ENCODE data around the gene LRRC66. TPM values are rescaled to one million over a fixed set of nuclear protein-coding genes. Genes with fewer than 3 reads are reported as not detected.

Gene LRRC66
- total RNA-seq, 2 donors from 2014 or later, result 10.2 to 16.1 TPM

Other genes starting within 250 kb of the LRRC66 start
- gene DCUN1D4, start 177.2 kb downstream of the LRRC66 start, total RNA-seq, result 10 to 100 TPM; 29.7 to 37.5 TPM
- 10 to 100 TPM; 19.2 to 32.4 TPM for gene SGCB, start 17.9 kb upstream of the LRRC66 start, total RNA-seq
- gene SPATA18, start 30.9 kb upstream of the LRRC66 start, total RNA-seq, result 10 to 100 TPM; 10.7 to 11.0 TPM